HEK293T (cell line): ENCODE results near the gene SLC25A1.

Experiments
- ARNT ChIP-seq: fragments of 450-650 bp; IDR thresholded peaks from 2 replicates; pipeline ENCODE4 v1.6.1; 2017; ENCODE audit warnings: mild to moderate bottlenecking
- BHLHE40 ChIP-seq: fragments of 450-650 bp; IDR thresholded peaks from 2 replicates; pipeline ENCODE4 v1.6.1; 2016; ENCODE audit warnings: mild to moderate bottlenecking, moderate library complexity, borderline replicate concordance
- CTBP1 ChIP-seq: fragments of 450-650 bp; IDR thresholded peaks from 2 replicates; pipeline ENCODE4 v1.6.1; 2016; ENCODE audit warnings: borderline replicate concordance
- ELF4 ChIP-seq: fragments of 450-650 bp; IDR thresholded peaks from 2 replicates; pipeline ENCODE4 v1.6.1; 2017; ENCODE audit warnings: antibody characterized with exemption
- FOXA1 ChIP-seq: fragments of 450-650 bp; IDR thresholded peaks from 2 replicates; pipeline ENCODE4 v1.6.1; 2016; ENCODE audit warnings: mild to moderate bottlenecking
- FOXK2 ChIP-seq: fragments of 450-650 bp; IDR thresholded peaks from 2 replicates; pipeline ENCODE4 v1.6.1; 2016; ENCODE audit warnings: mild to moderate bottlenecking
- FOXM1 ChIP-seq: fragments of 450-650 bp; IDR thresholded peaks from 2 replicates; pipeline ENCODE4 v1.6.1; 2017; ENCODE audit warnings: mild to moderate bottlenecking, borderline replicate concordance
- HDGF ChIP-seq: fragments of 450-650 bp; IDR thresholded peaks from 2 replicates; pipeline ENCODE4 v1.6.1; 2017; ENCODE audit warnings: antibody characterized with exemption, borderline replicate concordance
- L3MBTL2 ChIP-seq: fragments of 450-650 bp; conservative IDR thresholded peaks from 2 replicates; pipeline ENCODE4 v1.6.1; 2016; ENCODE audit warnings: mild to moderate bottlenecking
- NFRKB ChIP-seq: fragments of 450-650 bp; IDR thresholded peaks from 2 replicates; pipeline ENCODE4 v1.6.1; 2016; ENCODE audit warnings: mild to moderate bottlenecking, moderate library complexity
- SP1 ChIP-seq: fragments of 450-650 bp; IDR thresholded peaks from 2 replicates; pipeline ENCODE4 v1.6.1; 2017
- SUZ12 ChIP-seq: fragments of 450-650 bp; IDR thresholded peaks from 2 replicates; pipeline ENCODE4 v1.6.1; 2016; ENCODE audit warnings: mild to moderate bottlenecking
- TARDBP ChIP-seq: fragments of 450-650 bp; IDR thresholded peaks from 2 replicates; pipeline ENCODE4 v1.6.1; 2016
- ZNF384 ChIP-seq: fragments of 450-650 bp; IDR thresholded peaks from 2 replicates; pipeline ENCODE4 v1.6.1; 2016

GRCh38 chr22:19213442-19214077 lies 35.0 kb upstream of the SLC25A1 start:
- no peak for TF ChIP-seq BHLHE40
- TF ChIP-seq HDGF: no peak
- no peak for TF ChIP-seq ELF4
- TF ChIP-seq FOXA1: no peak
- no peak for TF ChIP-seq SUZ12
- no peak for TF ChIP-seq FOXM1
- TF ChIP-seq TARDBP: no peak
- no peak for TF ChIP-seq ARNT
- TF ChIP-seq SP1: no peak
- no peak for TF ChIP-seq L3MBTL2
- no peak for TF ChIP-seq ZNF384
- no peak for TF ChIP-seq FOXK2
- TF ChIP-seq CTBP1: no peak
- TF ChIP-seq NFRKB: no peak
